SU-DHL-6 (cell line): Measurements from ENCODE around the gene DUSP3.

Experiments used
- H2AFZ ChIP-seq: fragments of 200-600 bp; sonication (generic); 2 replicates; pipeline ENCODE4 v1.6.1; 2014; ENCODE audit warnings: low read depth, mild to moderate bottlenecking, moderate library complexity, mixed read lengths, antibody characterized with exemption, low read length; ENCODE audit not compliant: severe bottlenecking
- H3F3A ChIP-seq: fragments of 200-600 bp; shearing (Covaris generic); 2 replicates; pipeline ENCODE4 v1.6.0; 2016; ENCODE audit warnings: antibody characterized with exemption, mild to moderate bottlenecking; ENCODE audit not compliant: insufficient read depth
- H3K27ac ChIP-seq: fragments of 200-600 bp; sonication (generic); 2 replicates; pipeline ENCODE4 v1.5.1; 2016; ENCODE audit warnings: low read depth, mild to moderate bottlenecking, low read length, moderate library complexity, mixed read lengths
- H3K27me3 ChIP-seq: fragments of 200-600 bp; sonication (generic), shearing (Covaris generic); 2 replicates; pipeline ENCODE4 v1.6.0; 2014; ENCODE audit warnings: mild to moderate bottlenecking, low read length
- H3K36me3 ChIP-seq: fragments of 200-600 bp; sonication (generic); 2 replicates; pipeline ENCODE4 v1.6.1; 2014; ENCODE audit warnings: mild to moderate bottlenecking, low read length, mixed read lengths
- H3K4me2 ChIP-seq: fragments of 300-600, 200-600 bp; shearing (Covaris generic), sonication (generic); 2 replicates; pipeline ENCODE4 v1.6.0; 2014; ENCODE audit warnings: low read length, low read depth, mild to moderate bottlenecking; ENCODE audit not compliant: poor library complexity, severe bottlenecking
- H3K4me3 ChIP-seq: fragments of 200-600 bp; sonication (generic); 2 replicates; pipeline ENCODE4 v1.5.1; 2014; ENCODE audit warnings: antibody characterized with exemption, low read length, mild to moderate bottlenecking, mixed read lengths; ENCODE audit not compliant: insufficient read depth, poor library complexity, severe bottlenecking
- H3K79me2 ChIP-seq: fragments of 200-600 bp; sonication (generic); 2 replicates; pipeline ENCODE4 v1.6.1; 2014; ENCODE audit warnings: mild to moderate bottlenecking, low read length, moderate library complexity; ENCODE audit not compliant: insufficient read depth
- H3K9ac ChIP-seq: fragments of 200-600 bp; sonication (generic); 2 replicates; pipeline ENCODE4 v1.7.0; 2014; ENCODE audit warnings: mild to moderate bottlenecking, low read length
- H3K9me2 ChIP-seq: fragments of 200-600 bp; sonication (generic); replicated peaks from 2 replicates; pipeline ENCODE4 v1.6.1; 2014; ENCODE audit warnings: low read length; ENCODE audit not compliant: insufficient read depth
- H3K9me3 ChIP-seq: fragments of 200-600 bp; sonication (generic); 2 replicates; pipeline ENCODE4 v1.6.1; 2014; ENCODE audit warnings: low read length, mixed read lengths; ENCODE audit not compliant: insufficient read depth
- H4K20me1 ChIP-seq: fragments of 200-600 bp; sonication (generic); 2 replicates; pipeline ENCODE4 v1.6.1; 2014; ENCODE audit warnings: low read depth, mild to moderate bottlenecking, antibody characterized with exemption, low read length, moderate library complexity, mixed read lengths
- EZH2phosphoT487 ChIP-seq: fragments of 200-600 bp; sonication (generic), shearing (Covaris generic); conservative IDR thresholded peaks from 2 replicates; pipeline ENCODE4 v1.6.1; 2018; ENCODE audit warnings: mild to moderate bottlenecking, antibody characterized with exemption, low read length, moderate library complexity, mixed read lengths
- TF ChIP-seq, protein P1 (sequence below): fragments of 200-600 bp; sonication (generic); IDR thresholded peaks from one replicate; pipeline ENCODE4 v1.5.1; 2017; ENCODE audit warnings: antibody characterized with exemption, mild to moderate bottlenecking, low read length, moderate library complexity; ENCODE audit not compliant: insufficient read depth, poor library complexity, severe bottlenecking

The DUSP3 gene

GRCh38 chr17:43813386-43813785, 34.6 kb upstream of the DUSP3 start:
- H3K4me3 ChIP-seq, result no peak overlapping the region

GRCh38 chr17:43812396-43813265, 33.9 kb upstream of the DUSP3 start:
- Histone ChIP-seq H3K9me2 (no peaks in the 10 kb centered on the region), H3K27ac (no peak overlapping the region), H3K27me3 (no peaks in the 10 kb centered on the region), H3K9ac (no peak overlapping the region), H3F3A (no peaks in the 10 kb centered on the region), H2AFZ (no peak overlapping the region), H3K79me2 (no peaks in the 10 kb centered on the region), H4K20me1 (no peaks in the 10 kb centered on the region), H3K36me3 (no peaks in the 10 kb centered on the region), H3K4me2 (no peak overlapping the region), H3K9me3 (no peaks in the 10 kb centered on the region), H3K4me3 (no peak overlapping the region)
- TF ChIP-seq EZH2phosphoT487, result no peak
- TF ChIP-seq, protein P1, sequence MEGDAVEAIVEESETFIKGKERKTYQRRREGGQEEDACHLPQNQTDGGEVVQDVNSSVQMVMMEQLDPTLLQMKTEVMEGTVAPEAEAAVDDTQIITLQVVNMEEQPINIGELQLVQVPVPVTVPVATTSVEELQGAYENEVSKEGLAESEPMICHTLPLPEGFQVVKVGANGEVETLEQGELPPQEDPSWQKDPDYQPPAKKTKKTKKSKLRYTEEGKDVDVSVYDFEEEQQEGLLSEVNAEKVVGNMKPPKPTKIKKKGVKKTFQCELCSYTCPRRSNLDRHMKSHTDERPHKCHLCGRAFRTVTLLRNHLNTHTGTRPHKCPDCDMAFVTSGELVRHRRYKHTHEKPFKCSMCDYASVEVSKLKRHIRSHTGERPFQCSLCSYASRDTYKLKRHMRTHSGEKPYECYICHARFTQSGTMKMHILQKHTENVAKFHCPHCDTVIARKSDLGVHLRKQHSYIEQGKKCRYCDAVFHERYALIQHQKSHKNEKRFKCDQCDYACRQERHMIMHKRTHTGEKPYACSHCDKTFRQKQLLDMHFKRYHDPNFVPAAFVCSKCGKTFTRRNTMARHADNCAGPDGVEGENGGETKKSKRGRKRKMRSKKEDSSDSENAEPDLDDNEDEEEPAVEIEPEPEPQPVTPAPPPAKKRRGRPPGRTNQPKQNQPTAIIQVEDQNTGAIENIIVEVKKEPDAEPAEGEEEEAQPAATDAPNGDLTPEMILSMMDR, result no peak

More at GRCh38 chr17:43813386-43813785, 34.6 kb upstream of the DUSP3 start:
- Histone ChIP-seq H3K27me3 (no peaks in the 10 kb centered on the region), H3K27ac (no peak overlapping the region), H4K20me1 (no peaks in the 10 kb centered on the region), H3K4me2 (no peak overlapping the region), H2AFZ (no peak overlapping the region), H3K9ac (no peak overlapping the region), H3F3A (no peaks in the 10 kb centered on the region), H3K36me3 (no peaks in the 10 kb centered on the region), H3K79me2 (no peaks in the 10 kb centered on the region), H3K9me3 (no peaks in the 10 kb centered on the region), H3K9me2 (no peaks in the 10 kb centered on the region)
- TF ChIP-seq, protein P1, result no peak
- TF ChIP-seq EZH2phosphoT487, result no peak

DNA sequence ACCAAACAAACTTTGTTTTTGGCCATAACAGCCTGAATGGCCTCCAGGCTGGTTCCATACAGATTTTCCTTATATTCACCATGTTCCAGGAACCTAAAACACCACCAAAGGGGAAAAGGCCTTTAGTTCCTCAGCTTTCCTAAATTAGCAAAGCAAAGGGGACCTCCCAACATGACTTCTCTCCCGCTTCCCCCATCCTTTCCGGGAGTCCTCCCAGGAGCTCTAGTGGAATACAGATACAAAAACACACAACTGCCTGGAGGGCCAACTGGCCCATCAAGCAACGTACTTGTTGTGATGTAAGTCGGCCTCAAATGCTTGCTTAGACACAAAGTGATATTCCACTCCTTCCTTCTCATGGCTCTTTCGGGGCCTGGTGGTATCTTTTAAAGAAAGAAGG, 32.0 kb upstream of the DUSP3 start:
- H3K9me3 ChIP-seq, result no peaks in the 10 kb centered on the region
- H3K4me3 ChIP-seq, result no peak overlapping the region
- H2AFZ ChIP-seq, result no peak overlapping the region
- no peaks in the 10 kb centered on the region for H3F3A ChIP-seq
- no peaks in the 10 kb centered on the region for H4K20me1 ChIP-seq
- H3K4me2 ChIP-seq, result no peak overlapping the region
- H3K79me2 ChIP-seq, result no peaks in the 10 kb centered on the region
- H3K9ac ChIP-seq, result no peak overlapping the region
- H3K27ac ChIP-seq, result no peak overlapping the region
- H3K27me3 ChIP-seq, result no peaks in the 10 kb centered on the region
- TF ChIP-seq, protein P1, result no peak
- TF ChIP-seq EZH2phosphoT487, result no peak
- no peaks in the 10 kb centered on the region for H3K9me2 ChIP-seq
- no peaks in the 10 kb centered on the region for H3K36me3 ChIP-seq
